GM12872 (cell line): ENCODE measurements around the gene IGF2R.

Source experiments
- TF ChIP-seq, protein P1 (sequence below): IDR thresholded peaks from 3 replicates; pipeline ENCODE4 v1.5.1; 2011; ENCODE audit warnings: low read depth, mild to moderate bottlenecking, low read length, moderate library complexity; ENCODE audit not compliant: insufficient read depth

The IGF2R gene

DNA sequence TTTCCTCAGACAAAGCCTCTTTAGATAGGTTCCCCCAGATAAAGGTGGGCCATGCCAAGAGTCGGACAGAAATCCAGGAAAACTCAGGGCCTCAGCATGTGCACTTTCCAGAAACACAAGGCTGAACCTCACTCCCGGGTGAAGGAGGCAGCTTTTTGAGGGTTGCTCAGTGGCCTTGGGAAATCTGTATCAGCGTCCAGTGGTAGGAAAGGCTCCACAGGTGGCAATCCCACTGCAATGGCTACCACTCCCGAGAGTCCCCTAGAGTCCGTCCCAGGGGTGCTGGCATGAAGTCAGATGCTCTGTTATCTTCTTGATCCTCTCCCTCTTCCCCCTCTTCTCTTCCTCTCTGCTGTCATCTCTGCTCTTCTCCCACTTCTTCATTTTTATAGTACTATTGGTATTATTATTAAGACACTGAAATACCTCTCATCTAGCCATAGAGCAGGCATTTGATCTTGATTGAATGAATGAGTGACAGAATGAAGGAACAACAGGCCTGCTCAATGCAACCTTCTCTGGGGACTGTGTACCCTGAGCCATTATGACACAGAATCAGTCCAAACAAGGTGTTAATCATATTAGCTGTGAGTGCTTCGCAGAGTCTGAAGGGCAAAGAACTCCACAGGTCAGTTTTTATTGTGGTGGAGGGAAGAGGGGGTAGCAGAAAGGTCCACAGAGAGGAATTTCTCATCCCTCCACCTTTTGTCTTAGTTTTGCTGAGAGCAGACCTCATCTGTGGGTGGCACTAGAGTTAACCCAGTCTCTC is 166.1 kb downstream of the IGF2R start:
- TF ChIP-seq, protein P1, sequence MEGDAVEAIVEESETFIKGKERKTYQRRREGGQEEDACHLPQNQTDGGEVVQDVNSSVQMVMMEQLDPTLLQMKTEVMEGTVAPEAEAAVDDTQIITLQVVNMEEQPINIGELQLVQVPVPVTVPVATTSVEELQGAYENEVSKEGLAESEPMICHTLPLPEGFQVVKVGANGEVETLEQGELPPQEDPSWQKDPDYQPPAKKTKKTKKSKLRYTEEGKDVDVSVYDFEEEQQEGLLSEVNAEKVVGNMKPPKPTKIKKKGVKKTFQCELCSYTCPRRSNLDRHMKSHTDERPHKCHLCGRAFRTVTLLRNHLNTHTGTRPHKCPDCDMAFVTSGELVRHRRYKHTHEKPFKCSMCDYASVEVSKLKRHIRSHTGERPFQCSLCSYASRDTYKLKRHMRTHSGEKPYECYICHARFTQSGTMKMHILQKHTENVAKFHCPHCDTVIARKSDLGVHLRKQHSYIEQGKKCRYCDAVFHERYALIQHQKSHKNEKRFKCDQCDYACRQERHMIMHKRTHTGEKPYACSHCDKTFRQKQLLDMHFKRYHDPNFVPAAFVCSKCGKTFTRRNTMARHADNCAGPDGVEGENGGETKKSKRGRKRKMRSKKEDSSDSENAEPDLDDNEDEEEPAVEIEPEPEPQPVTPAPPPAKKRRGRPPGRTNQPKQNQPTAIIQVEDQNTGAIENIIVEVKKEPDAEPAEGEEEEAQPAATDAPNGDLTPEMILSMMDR: no peak

- TF ChIP-seq, protein P1: no peak
Measured at GRCh38 chr6:160135907-160136655, 167.2 kb downstream of the IGF2R start.

DNA sequence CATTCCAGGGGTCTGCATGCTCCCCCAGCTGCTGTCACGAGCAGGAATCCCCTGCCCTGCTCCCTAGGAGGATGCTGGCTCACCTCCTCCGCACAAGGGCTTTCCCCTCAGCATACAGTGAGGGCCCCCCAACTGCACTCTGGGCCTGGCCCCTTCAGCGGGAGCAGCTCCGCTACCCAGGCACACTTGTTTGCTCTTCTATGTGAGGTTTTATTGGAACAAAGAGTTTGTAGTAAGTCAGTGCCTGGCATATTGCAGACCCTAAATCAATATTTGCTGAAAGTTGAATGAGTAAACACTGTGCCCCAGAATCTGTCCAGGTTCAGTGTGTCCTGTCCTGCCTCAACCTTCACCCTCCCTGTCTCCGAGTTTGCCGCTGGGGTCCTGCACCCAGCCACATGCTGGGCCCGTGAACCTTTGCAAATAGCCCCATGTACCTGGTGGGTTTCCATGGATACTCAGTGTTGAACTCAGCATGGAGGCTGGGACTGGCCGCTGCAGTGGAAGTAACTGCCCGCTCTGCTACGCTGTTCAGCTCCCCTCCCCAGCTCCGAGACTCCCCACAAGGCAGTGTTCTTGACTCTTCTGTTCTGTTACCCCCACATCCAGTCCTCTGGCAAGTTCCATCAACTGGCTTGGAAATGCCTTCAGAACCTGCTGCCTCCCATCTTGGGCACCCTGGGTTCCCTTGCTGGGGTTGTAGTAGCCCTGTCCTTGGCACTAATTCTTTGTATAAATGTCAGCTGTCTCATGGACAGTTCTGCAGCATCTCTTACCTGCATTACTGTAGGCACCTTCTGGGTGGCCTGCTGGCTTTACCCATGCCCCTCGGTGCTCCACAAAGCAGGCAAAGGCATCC is 168.5 kb downstream of the IGF2R start:
- TF ChIP-seq, protein P1: no peak

- TF ChIP-seq, protein P1: peak; percentile 83
Measured at GRCh38 chr6:160137989-160138835, 169.3 kb downstream of the IGF2R start.

GRCh38 chr6:160138839-160139419 is 170.0 kb downstream of the IGF2R start:
- TF ChIP-seq, protein P1: no peak

DNA sequence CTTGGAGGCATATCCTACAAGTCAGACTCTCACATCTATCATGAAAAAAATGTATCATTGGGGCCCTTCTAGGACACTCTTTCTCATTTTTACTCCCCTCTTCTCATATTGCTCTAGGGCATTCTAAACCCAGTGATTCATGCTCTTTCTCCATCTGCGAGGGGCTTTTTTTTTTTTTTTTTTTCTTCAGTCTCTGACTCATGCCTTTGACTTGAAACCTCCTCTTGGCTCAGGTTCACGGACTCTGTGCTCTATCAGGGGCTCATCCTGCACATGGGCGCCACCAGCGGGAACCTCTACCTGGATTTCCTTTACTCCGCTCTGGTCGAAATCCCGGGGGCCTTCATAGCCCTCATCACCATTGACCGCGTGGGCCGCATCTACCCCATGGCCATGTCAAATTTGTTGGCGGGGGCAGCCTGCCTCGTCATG is 170.6 kb downstream of the IGF2R start:
- TF ChIP-seq, protein P1: no peak
